Uterus (tissue), 4 donors: ENCODE data around the gene PRR9. TPM values are rescaled to one million over a fixed set of nuclear protein-coding genes. Genes with fewer than 3 reads are reported as not detected.

ENCODE experiments used
- DNase-seq, 2 donors: peaks; one replicate each; pipeline ENCODE4 v3.0.0-alpha.2; 2019 to 2020
- H3K27ac ChIP-seq, 2 donors: fragments of 200-600 bp; sonication (generic); 1 replicate in 1 of 2; 2 replicates in 1 of 2; pipeline ENCODE4 v1.5.1; 2016 to 2018
- H3K27me3 ChIP-seq, 2 donors: fragments of 200-600 bp; sonication (generic); one replicate each; pipeline ENCODE4 v1.5.1; 2018 to 2019; ENCODE audit warnings: control low read depth in 1 of 2
- H3K36me3 ChIP-seq, 2 donors: fragments of 200-600 bp; sonication (generic); one replicate each; pipeline ENCODE4 v1.5.1; 2019; ENCODE audit warnings: control low read depth in 1 of 2
- H3K4me1 ChIP-seq, 2 donors: fragments of 200-600 bp; sonication (generic); one replicate each; pipeline ENCODE4 v1.5.1; 2018 to 2019; ENCODE audit warnings: control low read depth in 1 of 2
- H3K4me3 ChIP-seq, 2 donors: fragments of 200-600 bp; sonication (generic); 1 replicate in 1 of 2; 2 replicates in 1 of 2; pipeline ENCODE4 v1.5.1; 2018 to 2019; ENCODE audit warnings: mild to moderate bottlenecking in 1 of 2
- H3K9me3 ChIP-seq, 2 donors: fragments of 200-600 bp; sonication (generic); one replicate each; pipeline ENCODE4 v1.5.1; 2019; ENCODE audit warnings: control low read depth in 1 of 2
- POLR2A ChIP-seq, 2 donors: fragments of 450-650 bp; IDR thresholded peaks; one replicate each; pipeline ENCODE4 v1.6.1; 2016; ENCODE audit warnings: antibody characterized with exemption in 2 of 2, mild to moderate bottlenecking in 1 of 2, moderate library complexity in 1 of 2
- intact Hi-C: fragments of 100-400 bp; cut with DNase I; formaldehyde crosslinking; loops from one replicate; pipeline ENCODE4 v1.15.1; 2023; ENCODE audit warnings: low total_unique reads
- total RNA-seq, 4 donors: library from RNA; depleted of rRNA in 3 of 4; stranded (reverse); fragments of >200 nt in 3 of 4; gene quantifications; one replicate each; pipeline versions ENCODE4 v1.1.0 to v1.2.4, GENCODE V29; 2014 to 2023
- TF ChIP-seq, protein P1 (sequence below), 4 experiments: fragments of 200-600 bp in 2 of 4; fragments of 450-650 bp in 2 of 4; sonication (generic) in 2 of 4; IDR thresholded peaks; one replicate each; pipeline ENCODE4 v1.5.1; 2016 to 2019; ENCODE audit warnings: antibody characterized with exemption in 4 of 4, mild to moderate bottlenecking in 2 of 4, moderate library complexity in 1 of 4
- donor health status: DM: yes; HTN: yes; CAD: no.

Gene PRR9
- total RNA-seq, 4 donors from 2014 or later: not detected

DNA sequence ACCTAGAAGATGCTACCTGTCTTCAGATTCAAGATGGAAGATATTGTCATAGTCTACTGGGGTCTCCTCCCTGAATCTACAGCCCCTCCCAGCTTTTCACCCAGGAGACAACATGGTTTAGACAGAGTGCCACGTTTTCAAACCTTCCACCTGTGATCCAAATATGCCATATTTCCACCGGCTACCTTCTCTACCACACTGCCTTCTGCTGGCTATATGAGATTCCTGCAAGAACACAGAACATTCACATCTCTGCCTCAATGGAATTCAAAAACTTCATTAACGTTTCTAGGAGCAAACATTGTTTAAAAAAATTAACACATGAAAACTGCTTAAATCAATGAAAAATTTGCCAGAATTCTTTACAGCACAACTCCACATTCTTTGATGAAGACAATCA, 27.0 kb upstream of the PRR9 start:
- no peaks in the 10 kb centered on the region for H3K9me3 ChIP-seq

DNA sequence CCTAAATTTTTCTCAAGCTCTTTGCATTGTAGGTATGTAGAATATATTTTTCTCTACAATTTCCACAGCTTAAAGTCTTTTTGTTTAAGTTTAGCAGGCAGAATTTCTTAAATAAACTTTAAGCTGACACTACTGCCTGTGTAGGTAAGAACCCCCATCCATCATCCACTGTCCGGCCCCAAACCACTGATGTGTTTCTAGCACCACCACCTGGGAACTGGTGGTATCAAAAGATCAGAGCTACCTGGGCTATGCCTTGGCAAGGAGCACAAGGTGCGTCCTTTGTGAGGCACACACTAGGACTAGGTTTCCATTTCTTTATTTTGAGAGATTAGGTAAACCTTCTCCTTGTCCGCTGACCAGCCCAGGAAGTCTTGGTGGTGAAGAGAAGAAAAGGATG, 24.7 kb upstream of the PRR9 start:
- TF ChIP-seq, protein P1, sequence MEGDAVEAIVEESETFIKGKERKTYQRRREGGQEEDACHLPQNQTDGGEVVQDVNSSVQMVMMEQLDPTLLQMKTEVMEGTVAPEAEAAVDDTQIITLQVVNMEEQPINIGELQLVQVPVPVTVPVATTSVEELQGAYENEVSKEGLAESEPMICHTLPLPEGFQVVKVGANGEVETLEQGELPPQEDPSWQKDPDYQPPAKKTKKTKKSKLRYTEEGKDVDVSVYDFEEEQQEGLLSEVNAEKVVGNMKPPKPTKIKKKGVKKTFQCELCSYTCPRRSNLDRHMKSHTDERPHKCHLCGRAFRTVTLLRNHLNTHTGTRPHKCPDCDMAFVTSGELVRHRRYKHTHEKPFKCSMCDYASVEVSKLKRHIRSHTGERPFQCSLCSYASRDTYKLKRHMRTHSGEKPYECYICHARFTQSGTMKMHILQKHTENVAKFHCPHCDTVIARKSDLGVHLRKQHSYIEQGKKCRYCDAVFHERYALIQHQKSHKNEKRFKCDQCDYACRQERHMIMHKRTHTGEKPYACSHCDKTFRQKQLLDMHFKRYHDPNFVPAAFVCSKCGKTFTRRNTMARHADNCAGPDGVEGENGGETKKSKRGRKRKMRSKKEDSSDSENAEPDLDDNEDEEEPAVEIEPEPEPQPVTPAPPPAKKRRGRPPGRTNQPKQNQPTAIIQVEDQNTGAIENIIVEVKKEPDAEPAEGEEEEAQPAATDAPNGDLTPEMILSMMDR (IDR thresholded peaks at IDR 0.05): no peak
- TF ChIP-seq POLR2A (IDR thresholded peaks at IDR 0.05): no peak
- DNase-seq: no peak
- Histone ChIP-seq H3K9me3 (no peaks in the 10 kb centered on the region), H3K27me3 (no peaks in the 10 kb centered on the region), H3K4me3 (no peak overlapping the region), H3K27ac (no peak overlapping the region), H3K4me1 (no peaks in the 10 kb centered on the region), H3K36me3 (no peaks in the 10 kb centered on the region)
- intact Hi-C loops: no loop called here

More for the DNA sequence above, 27.0 kb upstream of the PRR9 start:
- TF ChIP-seq POLR2A (IDR thresholded peaks at IDR 0.05): no peak
- TF ChIP-seq, protein P1 (IDR thresholded peaks at IDR 0.05): no peak
- no peaks in the 10 kb centered on the region for H3K27me3 ChIP-seq
- no peaks in the 10 kb centered on the region for H3K4me1 ChIP-seq
- intact Hi-C loops: no loop called here
- no peaks in the 10 kb centered on the region for H3K36me3 ChIP-seq
- H3K4me3 ChIP-seq: no peak overlapping the region
- DNase-seq: no peak
- no peak overlapping the region for H3K27ac ChIP-seq

DNA sequence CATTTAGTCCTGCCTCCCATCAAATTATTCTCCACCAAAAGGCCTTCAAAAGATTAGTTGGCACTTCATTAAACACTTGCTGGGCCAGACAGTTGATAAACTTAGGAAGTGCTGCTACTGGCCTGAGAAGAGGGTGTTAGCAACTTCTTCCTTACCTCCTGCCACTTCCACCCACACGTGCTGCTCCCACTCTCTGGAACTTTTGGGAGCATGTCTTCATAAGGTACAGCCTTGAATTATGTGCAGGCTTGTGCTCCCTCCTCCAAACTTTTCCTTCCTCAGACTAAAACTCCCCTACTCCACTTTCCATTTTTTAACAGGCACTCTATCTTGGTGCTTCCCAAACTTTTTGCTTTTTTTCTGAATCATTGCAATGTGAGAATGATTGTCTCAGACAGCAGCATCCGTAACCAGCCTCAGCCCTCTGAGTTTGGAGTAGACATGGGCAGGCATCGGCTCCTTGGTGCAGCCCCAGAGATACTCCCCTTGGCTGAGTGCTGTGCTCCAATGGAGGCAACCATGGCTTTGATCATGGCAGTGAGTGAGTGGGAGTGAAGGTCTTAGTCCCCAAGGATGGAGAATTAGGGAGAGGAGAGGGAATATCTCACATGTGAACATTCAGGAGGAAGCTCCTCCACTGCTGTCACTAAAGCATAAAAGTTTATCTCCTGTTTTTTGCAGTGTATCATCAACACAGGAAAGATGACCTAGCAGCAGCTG, 22.9 kb upstream of the PRR9 start:
- TF ChIP-seq, protein P1 (IDR thresholded peaks at IDR 0.05): no peak
- TF ChIP-seq POLR2A (IDR thresholded peaks at IDR 0.05): no peak
- DNase-seq: no peak
- Histone ChIP-seq H3K9me3 (no peaks in the 10 kb centered on the region), H3K27me3 (no peaks in the 10 kb centered on the region), H3K27ac (no peak overlapping the region), H3K36me3 (no peaks in the 10 kb centered on the region), H3K4me3 (no peak overlapping the region), H3K4me1 (no peaks in the 10 kb centered on the region)
- intact Hi-C loops: no loop called here

DNA sequence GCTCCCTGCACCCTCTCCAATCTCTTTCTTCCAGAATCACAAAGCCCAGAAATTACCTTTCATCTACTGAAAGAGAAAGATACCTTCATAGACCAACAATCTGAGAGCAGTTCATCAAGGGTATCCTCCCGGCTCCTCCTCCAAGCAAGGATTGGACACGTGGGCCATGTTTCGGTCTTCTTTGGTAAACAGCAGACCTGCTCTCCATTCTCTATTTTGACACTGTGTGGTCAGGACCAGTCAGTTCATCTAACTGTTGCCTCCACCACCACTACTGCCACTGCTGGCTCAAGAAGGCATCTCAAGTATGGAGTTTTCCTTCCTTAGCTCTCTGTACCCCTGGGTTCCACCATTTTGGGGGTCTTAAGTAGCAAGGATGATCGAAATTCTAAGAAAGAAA, 22.2 kb upstream of the PRR9 start:
- Histone ChIP-seq H3K4me3 (no peak overlapping the region), H3K27ac (no peak overlapping the region), H3K9me3 (no peaks in the 10 kb centered on the region), H3K36me3 (no peaks in the 10 kb centered on the region), H3K4me1 (no peaks in the 10 kb centered on the region), H3K27me3 (no peaks in the 10 kb centered on the region)
- TF ChIP-seq, protein P1 (IDR thresholded peaks at IDR 0.05): no peak
- TF ChIP-seq POLR2A (IDR thresholded peaks at IDR 0.05): no peak
- DNase-seq: no peak
- intact Hi-C loops: no loop called here

DNA sequence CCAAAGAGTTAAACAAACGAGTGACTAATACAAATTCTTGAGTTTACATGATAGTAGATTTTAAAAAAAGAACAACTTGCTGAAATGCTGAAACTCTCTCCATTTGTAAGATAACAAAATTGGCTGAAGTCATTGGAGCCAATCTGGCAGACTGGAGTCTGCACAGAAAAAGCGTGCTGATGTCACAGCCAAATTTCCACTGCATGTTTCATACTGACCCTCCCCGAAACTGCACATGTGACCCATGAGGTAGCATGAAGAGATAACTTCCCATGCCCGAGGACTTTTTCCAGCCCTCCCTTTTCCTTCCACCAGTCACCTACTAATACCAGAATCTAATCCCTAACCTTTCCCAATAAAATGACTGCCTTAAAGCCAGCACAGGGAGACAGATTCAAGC, 15.4 kb upstream of the PRR9 start:
- intact Hi-C loops: no loop called here
- Histone ChIP-seq H3K27me3 (no peaks in the 10 kb centered on the region), H3K4me3 (no peak overlapping the region), H3K27ac (no peak overlapping the region), H3K9me3 (no peaks in the 10 kb centered on the region), H3K36me3 (no peaks in the 10 kb centered on the region), H3K4me1 (no peaks in the 10 kb centered on the region)
- DNase-seq: no peak
- TF ChIP-seq, protein P1 (IDR thresholded peaks at IDR 0.05): no peak
- TF ChIP-seq POLR2A (IDR thresholded peaks at IDR 0.05): no peak
